AG09319 (cell line): Measurements from ENCODE around the gene TRIM47.

Experiments used
- DNase-seq: peaks from one replicate; pipeline ENCODE4 v3.0.0-alpha.2; 2010; ENCODE audit warnings: low read depth; ENCODE audit errors: extremely low read depth
- CTCF ChIP-seq: IDR thresholded peaks from 2 replicates; pipeline ENCODE4 v1.5.1; 2011; ENCODE audit warnings: low read depth, mild to moderate bottlenecking, inconsistent platforms, low read length, moderate library complexity

Gene TRIM47

GRCh38 chr17:75906143-75906884, 27.9 kb upstream of the TRIM47 start:
- no peak for DNase-seq
- TF ChIP-seq CTCF = no peak

GRCh38 chr17:75904749-75905521, 26.6 kb upstream of the TRIM47 start, which contains the start of gene MRPL38:
MRPL38 (minus strand) TSS chr17:75904884; CDS start chr17:75904875, 9 bp downstream.
- DNase-seq = peak; percentile 78
- peak; percentile 82 for TF ChIP-seq CTCF

- TF ChIP-seq CTCF = no peak
- no peak for DNase-seq
Measured at GRCh38 chr17:75902406-75902805, 24.0 kb upstream of the TRIM47 start.

DNA sequence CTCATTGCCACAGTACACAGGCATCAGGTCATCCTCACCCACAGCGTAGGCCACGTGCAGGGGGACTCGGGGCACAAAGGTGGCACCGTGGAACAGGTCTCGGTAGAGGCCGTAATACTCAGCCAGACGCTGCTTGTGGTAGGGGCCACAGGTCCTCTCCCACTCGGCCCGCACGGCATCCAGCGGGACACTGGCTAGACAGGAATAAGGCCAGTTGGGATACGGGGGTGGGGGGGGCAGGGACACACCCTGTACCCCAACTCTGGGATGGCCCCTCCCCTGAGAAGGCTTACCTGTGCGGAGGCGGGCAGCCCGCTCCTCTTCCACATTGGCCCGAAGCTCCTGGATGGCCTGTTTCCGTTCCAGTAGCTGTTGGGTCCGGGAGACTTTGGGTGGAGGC, 23.3 kb upstream of the TRIM47 start:
- DNase-seq = no peak
- TF ChIP-seq CTCF = no peak

DNA sequence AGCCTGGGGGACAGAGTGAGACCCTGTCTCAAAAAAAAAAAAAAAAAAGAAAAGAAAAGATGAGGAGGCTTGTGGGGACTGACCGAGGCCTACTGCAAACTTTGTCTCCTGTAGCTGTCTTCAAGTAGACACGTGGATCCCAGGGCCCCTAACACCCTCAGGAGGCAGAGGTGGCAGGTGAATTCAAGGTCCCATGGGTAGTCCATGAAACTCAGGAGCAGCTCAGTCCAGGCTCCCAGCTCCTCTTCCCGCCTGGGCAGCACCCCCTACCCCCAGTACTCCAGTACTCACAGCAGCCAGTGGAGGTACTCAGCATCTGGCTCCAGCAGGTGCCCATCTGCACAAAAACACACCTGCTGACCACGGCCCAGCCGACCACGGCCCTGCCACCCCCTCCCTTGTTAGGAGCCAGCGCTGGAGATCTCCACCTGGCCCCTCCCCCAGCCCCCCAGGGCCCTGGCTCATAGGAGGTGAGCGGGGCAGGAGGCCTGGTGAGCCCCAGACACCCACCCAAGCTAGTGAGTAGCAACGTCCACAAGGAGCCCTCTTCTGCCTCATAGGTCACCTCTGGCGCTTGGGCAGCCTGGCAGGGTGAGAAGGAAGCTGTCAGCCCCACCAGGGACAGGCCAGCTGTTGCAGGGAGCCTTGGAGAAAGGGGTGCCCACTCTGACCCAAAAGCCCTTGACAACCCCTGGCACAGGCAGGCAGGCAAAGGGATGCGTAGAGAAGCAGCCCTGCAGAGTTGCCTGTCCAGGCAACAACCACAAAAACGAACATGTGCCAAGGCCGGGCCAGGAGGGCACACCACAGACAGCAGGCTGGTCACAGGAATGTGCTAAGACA, 22.5 kb upstream of the TRIM47 start:
- TF ChIP-seq CTCF = no peak
- DNase-seq = no peak

GRCh38 chr17:75899767-75900468, 21.5 kb upstream of the TRIM47 start:
- DNase-seq = no peak
- TF ChIP-seq CTCF = no peak
